GM12878 (cell line): Measurements from ENCODE around the gene SPINK5. TPM values are rescaled to one million over a fixed set of nuclear protein-coding genes. Genes with fewer than 3 reads are reported as not detected.

Experiments used
- ATAC-seq: fragments of 200-7000 bp; cut with Tn5 transposase; 3 replicates; pipeline ENCODE4 v1.9.1; 2020; ENCODE audit warnings: mild to moderate bottlenecking, moderate library complexity
- Bru-seq: library from RNA; stranded (reverse); fragments of 400-500 nt; gene quantifications from one replicate; lab custom pipeline; 2021; lab: Mats Ljungman, UMichigan
- BruChase-seq, 2 experiments: library from RNA; stranded (reverse); fragments of 400-500 nt; gene quantifications; one replicate each; lab custom pipeline; 2021; lab: Mats Ljungman, UMichigan
- BruUV-seq: library from RNA; stranded (reverse); fragments of 400-500 nt; replicated peaks from 2 replicates; lab custom pipeline; 2021; lab: Mats Ljungman, UMichigan
- CTCF ChIA-PET: fragments of 300-600 bp; sonication (Branson Sonifier 250); formaldehyde crosslinking; extraction: SDS; loops from one replicate; lab custom pipeline; 2021; ENCODE audit warnings: inconsistent platforms; lab: Yijun Ruan, JAX
- POLR2A ChIA-PET: fragments of 350-600 bp; formaldehyde crosslinking; extraction: SDS; loops from one replicate; lab custom pipeline; 2021; ENCODE audit warnings: inconsistent platforms; lab: Charles Lee
- RAD21 ChIA-PET: fragments of 300-600 bp; sonication (Branson Sonifier 250); formaldehyde crosslinking; loops from one replicate; lab custom pipeline; 2023; ENCODE audit warnings: antibody characterized with exemption; ENCODE audit not compliant: unreplicated experiment; lab: Charles Lee
- SMC1A ChIA-PET: fragments of 300-600 bp; sonication (Branson Sonifier 250); formaldehyde crosslinking; loops from one replicate; lab custom pipeline; 2023; ENCODE audit not compliant: unreplicated experiment, uncharacterized antibody; lab: Charles Lee
- DNase-seq: peaks from one replicate; pipeline ENCODE4 v3.0.0-alpha.2; 2011; ENCODE audit warnings: low read depth, low spot score
- FAIRE-seq: peaks from 3 replicates; lab custom pipeline; 2011; peaks lifted over from hg19 to GRCh38; lab: Jason Lieb, UNC
- H2AFZ ChIP-seq: 2 replicates; pipeline ENCODE4 v1.6.0; 2011; ENCODE audit warnings: low read depth, low read length, control low read depth; ENCODE audit not compliant: control insufficient read depth
- H3K27ac ChIP-seq: 2 replicates; pipeline ENCODE4 v1.5.1; 2011; ENCODE audit warnings: control low read depth; ENCODE audit not compliant: control insufficient read depth, insufficient read depth
- H3K27me3 ChIP-seq, 2 experiments: replicated peaks in 1 of 2; 2 replicates each; pipeline versions ENCODE4 v1.6.0 to v1.6.1; 2011; ENCODE audit warnings: low read length in 1 of 2; ENCODE audit not compliant: control insufficient read depth in 2 of 2, insufficient read depth in 2 of 2
- H3K36me3 ChIP-seq, 2 experiments: 2 replicates each; pipeline ENCODE4 v1.5.1; 2011; ENCODE audit warnings: low read length in 1 of 2; ENCODE audit not compliant: control insufficient read depth in 2 of 2, insufficient read depth in 2 of 2
- H3K4me1 ChIP-seq: 2 replicates; pipeline ENCODE4 v1.6.1; 2011; ENCODE audit warnings: mild to moderate bottlenecking, low read length, moderate library complexity, mixed read lengths; ENCODE audit not compliant: control insufficient read depth, insufficient read depth
- H3K4me2 ChIP-seq: 2 replicates; pipeline ENCODE4 v1.6.0; 2011; ENCODE audit warnings: control low read depth; ENCODE audit not compliant: control insufficient read depth, insufficient read depth
- H3K4me3 ChIP-seq: fragments of 200-600 bp; sonication (generic); 2 replicates; pipeline ENCODE4 v1.5.1; 2016
- H3K79me2 ChIP-seq: 2 replicates; pipeline ENCODE4 v1.6.0; 2011; ENCODE audit warnings: low read length; ENCODE audit not compliant: control insufficient read depth, insufficient read depth
- H3K9ac ChIP-seq: 2 replicates; pipeline ENCODE4 v1.8.0; 2011; ENCODE audit warnings: low read length, control low read depth, mixed read lengths; ENCODE audit not compliant: control insufficient read depth, insufficient read depth
- H3K9me3 ChIP-seq: replicated peaks from 3 replicates; pipeline ENCODE4 v1.5.1; 2011; ENCODE audit warnings: mild to moderate bottlenecking, low read length; ENCODE audit not compliant: control insufficient read depth, insufficient read depth
- H4K20me1 ChIP-seq: 2 replicates; pipeline ENCODE4 v1.6.0; 2011; ENCODE audit not compliant: control insufficient read depth, insufficient read depth
- HSF1 ChIP-seq: fragments of 150-350 bp; IDR thresholded peaks from 2 replicates; pipeline ENCODE4 v1.6.1; 2014; ENCODE audit warnings: mild to moderate bottlenecking, low read depth, low read length
- NFYA ChIP-seq: IDR thresholded peaks from 2 replicates; pipeline ENCODE4 v1.6.1; 2011; ENCODE audit warnings: low read depth, mild to moderate bottlenecking, low read length, improper control_type of control experiment, borderline replicate concordance
- POU2F2 ChIP-seq: IDR thresholded peaks from 3 replicates; pipeline ENCODE4 v1.6.1; 2011; ENCODE audit warnings: low read depth, mild to moderate bottlenecking, low read length, borderline replicate concordance
- SPI1 ChIP-seq: IDR thresholded peaks from 2 replicates; pipeline ENCODE4 v1.6.1; 2011; ENCODE audit warnings: low read depth, mild to moderate bottlenecking, low read length, moderate library complexity, borderline replicate concordance; ENCODE audit not compliant: insufficient read depth
- WGBS: methylation state at CpG from one replicate; pipeline ENCODE4 v1.1.6; 2016; ENCODE audit warnings: low lambda C conversion rate; ENCODE audit not compliant: insufficient replicate concordance, insufficient coverage; ENCODE audit errors: missing lambda C conversion rate; 5-methylcytosine and 5-hydroxymethylcytosine counted together
- in situ Hi-C: fragments of 300-500 bp; cut with MboI; formaldehyde crosslinking; loops from 9 replicates; pipeline ENCODE4 v1.14.3; 2018; ENCODE audit warnings: mixed read lengths
- intact Hi-C: fragments of 100-400 bp; cut with micrococcal nuclease; formaldehyde crosslinking; loops from one replicate; pipeline ENCODE4 v1.14.2; 2022; ENCODE audit not compliant: unreplicated experiment
- long read RNA-seq, 2 experiments: library from polyadenylated mRNA; unstranded; transcript quantifications; one replicate each; pipeline ENCODE4 v2.0.0, GENCODE V29; 2019 to 2020
- polyA minus RNA-seq, 3 experiments: library from RNA; depleted of rRNA, polyadenylated mRNA; stranded (reverse); fragments of >200 nt; gene quantifications; 2 replicates each; pipeline ENCODE4 v1.2.3, GENCODE V29; 2011
- polyA plus RNA-seq, 11 experiments: library from polyadenylated mRNA; depleted of rRNA in 4 of 11; unstranded in 6 of 11; stranded (reverse) in 5 of 11; fragments of >200 nt; fragmentation: Nextera tagmentation in 4 of 11; fragmentation: Illumina TruSeq in 1 of 11; extraction: Ambion mirVana in 4 of 11; extraction: Trizol in 1 of 11; gene quantifications; 1 replicate in 1 of 11; 2 replicates in 10 of 11; pipeline versions ENCODE4 v1.2.1 to v1.2.3, GENCODE V29; 2011 to 2016; ENCODE audit warnings: inconsistent platforms in 2 of 11, missing spikeins in 2 of 11, low read depth in 1 of 11
- total RNA-seq, 4 experiments: library from RNA; depleted of rRNA in 3 of 4; stranded (reverse); fragments of >200 nt in 3 of 4; fragmentation: Illumina TruSeq in 1 of 4; extraction: Trizol in 1 of 4; gene quantifications; 2 replicates each; pipeline versions ENCODE4 v1.2.1 to v1.2.3, GENCODE V29; 2013 to 2021
- TF ChIP-seq, protein P1 (sequence below): fragments of 150-350 bp; IDR thresholded peaks from 2 replicates; pipeline ENCODE4 v1.6.1; 2016; ENCODE audit warnings: low read depth, low read length

SPINK5 gene, protein sequence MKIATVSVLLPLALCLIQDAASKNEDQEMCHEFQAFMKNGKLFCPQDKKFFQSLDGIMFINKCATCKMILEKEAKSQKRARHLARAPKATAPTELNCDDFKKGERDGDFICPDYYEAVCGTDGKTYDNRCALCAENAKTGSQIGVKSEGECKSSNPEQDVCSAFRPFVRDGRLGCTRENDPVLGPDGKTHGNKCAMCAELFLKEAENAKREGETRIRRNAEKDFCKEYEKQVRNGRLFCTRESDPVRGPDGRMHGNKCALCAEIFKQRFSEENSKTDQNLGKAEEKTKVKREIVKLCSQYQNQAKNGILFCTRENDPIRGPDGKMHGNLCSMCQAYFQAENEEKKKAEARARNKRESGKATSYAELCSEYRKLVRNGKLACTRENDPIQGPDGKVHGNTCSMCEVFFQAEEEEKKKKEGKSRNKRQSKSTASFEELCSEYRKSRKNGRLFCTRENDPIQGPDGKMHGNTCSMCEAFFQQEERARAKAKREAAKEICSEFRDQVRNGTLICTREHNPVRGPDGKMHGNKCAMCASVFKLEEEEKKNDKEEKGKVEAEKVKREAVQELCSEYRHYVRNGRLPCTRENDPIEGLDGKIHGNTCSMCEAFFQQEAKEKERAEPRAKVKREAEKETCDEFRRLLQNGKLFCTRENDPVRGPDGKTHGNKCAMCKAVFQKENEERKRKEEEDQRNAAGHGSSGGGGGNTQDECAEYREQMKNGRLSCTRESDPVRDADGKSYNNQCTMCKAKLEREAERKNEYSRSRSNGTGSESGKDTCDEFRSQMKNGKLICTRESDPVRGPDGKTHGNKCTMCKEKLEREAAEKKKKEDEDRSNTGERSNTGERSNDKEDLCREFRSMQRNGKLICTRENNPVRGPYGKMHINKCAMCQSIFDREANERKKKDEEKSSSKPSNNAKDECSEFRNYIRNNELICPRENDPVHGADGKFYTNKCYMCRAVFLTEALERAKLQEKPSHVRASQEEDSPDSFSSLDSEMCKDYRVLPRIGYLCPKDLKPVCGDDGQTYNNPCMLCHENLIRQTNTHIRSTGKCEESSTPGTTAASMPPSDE
- not detected in 2 replicates for total RNA-seq (2013; cell fraction: nucleolus; rRNA removed)
- total RNA-seq (2014; rRNA removed) (not detected in 2 replicates), total RNA-seq (2014; rRNA removed; fragmentation: Illumina TruSeq; extraction: Trizol) (0.09 TPM in 1 of 2 replicates, not detected in the other), total RNA-seq (2021) (not detected in 2 replicates), polyA plus RNA-seq (2011; rRNA removed) (0.03 TPM in 1 of 2 replicates, not detected in the other), polyA plus RNA-seq (2014; fragmentation: Illumina TruSeq; extraction: Trizol) (not detected in 2 replicates), polyA plus RNA-seq (2014; fragmentation: Nextera tagmentation; extraction: Ambion mirVana) (under 1 TPM in 1 of 2 experiments, not detected in 1; 0.04 TPM), polyA plus RNA-seq (2014; rRNA removed) (not detected in 2 replicates), polyA plus RNA-seq (2016; fragmentation: Nextera tagmentation; extraction: Ambion mirVana) (not detected), polyA minus RNA-seq (2011; rRNA and poly(A)+ RNA removed) (not detected in 2 replicates), Bru-seq, nascent RNA (not detected), BruChase-seq, experiment 1, labeled RNA remaining after a 6-hour chase (percentile 4 among the genes with signal in this experiment), BruChase-seq, experiment 2, labeled RNA remaining after a 2-hour chase (not detected)
- not detected for polyA plus RNA-seq (2011; ENCODE audit: low read depth)
- not detected in 2 replicates for polyA plus RNA-seq (2011; cell fraction: cytosol; rRNA removed)
- polyA plus RNA-seq (2011; cell fraction: nucleus; rRNA removed) = 0.03 TPM in 1 of 2 replicates, not detected in the other
- polyA plus RNA-seq (2012) = not detected in 2 replicates
- polyA minus RNA-seq (2011; cell fraction: cytosol; rRNA and poly(A)+ RNA removed) = 0.31 TPM in 1 of 2 replicates, not detected in the other
- 0.12 TPM in 1 of 2 replicates, not detected in the other for polyA minus RNA-seq (2011; cell fraction: nucleus; rRNA and poly(A)+ RNA removed)
- long read RNA-seq, experiment 1 = 0 reads
- long read RNA-seq, experiment 2 = 0 reads

DNA sequence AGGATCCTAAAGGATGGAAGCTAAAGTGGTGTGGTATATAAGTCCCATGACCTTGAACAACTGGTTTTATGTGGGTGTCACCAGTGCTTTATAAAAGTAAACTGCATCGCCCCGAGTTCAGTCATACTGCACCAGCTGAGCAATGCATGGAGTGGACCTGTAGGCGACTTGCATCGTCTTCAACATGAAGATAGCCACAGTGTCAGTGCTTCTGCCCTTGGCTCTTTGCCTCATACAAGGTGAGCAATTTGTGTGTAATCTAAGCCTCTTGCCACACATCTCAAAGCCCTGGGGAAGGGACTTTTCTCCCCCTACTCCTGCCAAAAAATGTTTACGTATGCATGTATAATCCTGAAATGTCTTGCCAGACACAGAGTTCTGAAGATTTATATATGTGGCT, at the start of gene SPINK5:
Gene SPINK5 (plus strand): TSS at position 120 of the 400 bp plus-strand sequence. CDS start 65 bp downstream, at position 185.
- H3K4me2 ChIP-seq = no peak within 1 kb of the TSS
- SMC1A ChIA-PET = no interaction called here
- RAD21 ChIA-PET = no interaction called here
- CTCF ChIA-PET = interaction anchor here (0.6 kb wide), 1 partner anchor 878 kb away, joined by 3 read pairs; no protein-coding TSS in a partner anchor
- no peak within 1 kb of the TSS for H3K4me3 ChIP-seq
- H3K4me1 ChIP-seq = no peaks in the 10 kb centered on the region
- H3K36me3 ChIP-seq = no peaks in the 10 kb centered on the region
- H2AFZ ChIP-seq = no peak within 1 kb of the TSS
- no peak within 1 kb of the TSS for H3K9ac ChIP-seq
- no peak for DNase-seq
- no peaks in the 10 kb centered on the region for H3K79me2 ChIP-seq
- no peaks in the 10 kb centered on the region for H3K9me3 ChIP-seq
- FAIRE-seq = no peak
- intact Hi-C loops (no loop called here), in situ Hi-C loops (no loop called here)
- POLR2A ChIA-PET = no interaction called here
- WGBS = 19% methylated on average over 5 of the region's 5 CpGs
- no peaks in the 10 kb centered on the region for H4K20me1 ChIP-seq
- no peak for TF ChIP-seq SPI1
- TF ChIP-seq HSF1 = no peak
- TF ChIP-seq, protein P1, sequence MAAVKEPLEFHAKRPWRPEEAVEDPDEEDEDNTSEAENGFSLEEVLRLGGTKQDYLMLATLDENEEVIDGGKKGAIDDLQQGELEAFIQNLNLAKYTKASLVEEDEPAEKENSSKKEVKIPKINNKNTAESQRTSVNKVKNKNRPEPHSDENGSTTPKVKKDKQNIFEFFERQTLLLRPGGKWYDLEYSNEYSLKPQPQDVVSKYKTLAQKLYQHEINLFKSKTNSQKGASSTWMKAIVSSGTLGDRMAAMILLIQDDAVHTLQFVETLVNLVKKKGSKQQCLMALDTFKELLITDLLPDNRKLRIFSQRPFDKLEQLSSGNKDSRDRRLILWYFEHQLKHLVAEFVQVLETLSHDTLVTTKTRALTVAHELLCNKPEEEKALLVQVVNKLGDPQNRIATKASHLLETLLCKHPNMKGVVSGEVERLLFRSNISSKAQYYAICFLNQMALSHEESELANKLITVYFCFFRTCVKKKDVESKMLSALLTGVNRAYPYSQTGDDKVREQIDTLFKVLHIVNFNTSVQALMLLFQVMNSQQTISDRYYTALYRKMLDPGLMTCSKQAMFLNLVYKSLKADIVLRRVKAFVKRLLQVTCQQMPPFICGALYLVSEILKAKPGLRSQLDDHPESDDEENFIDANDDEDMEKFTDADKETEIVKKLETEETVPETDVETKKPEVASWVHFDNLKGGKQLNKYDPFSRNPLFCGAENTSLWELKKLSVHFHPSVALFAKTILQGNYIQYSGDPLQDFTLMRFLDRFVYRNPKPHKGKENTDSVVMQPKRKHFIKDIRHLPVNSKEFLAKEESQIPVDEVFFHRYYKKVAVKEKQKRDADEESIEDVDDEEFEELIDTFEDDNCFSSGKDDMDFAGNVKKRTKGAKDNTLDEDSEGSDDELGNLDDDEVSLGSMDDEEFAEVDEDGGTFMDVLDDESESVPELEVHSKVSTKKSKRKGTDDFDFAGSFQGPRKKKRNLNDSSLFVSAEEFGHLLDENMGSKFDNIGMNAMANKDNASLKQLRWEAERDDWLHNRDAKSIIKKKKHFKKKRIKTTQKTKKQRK = no peak
- no peak for TF ChIP-seq POU2F2
- no peak for TF ChIP-seq NFYA
- TF ChIP-seq, all 136 proteins: peak for 0
- no peak for ATAC-seq
- no TSS peak for BruUV-seq
- H3K27ac ChIP-seq = no peak within 1 kb of the TSS
- H3K27me3 ChIP-seq = no peaks in the 10 kb centered on the region
